Activated B cell treated with CpG ODN at 0.5 μM for 24 hours (primary cell): ENCODE measurements around the gene KIAA1217. TPM values are rescaled to one million over a fixed set of nuclear protein-coding genes. Genes with fewer than 3 reads are reported as not detected.

ENCODE experiments used
- ATAC-seq: fragments of 200-7000 bp; cut with Tn5 transposase; one replicate; pipeline ENCODE4 v1.10.0; 2021; ENCODE audit warnings: low read depth, mild to moderate bottlenecking, moderate library complexity
- CTCF ChIA-PET: fragments of 350-600 bp; sonication (Branson Sonifier 250); formaldehyde crosslinking; loops from one replicate; lab custom pipeline; 2021; ENCODE audit warnings: antibody characterized with exemption; lab: Charles Lee
- POLR2A ChIA-PET: fragments of 350-600 bp; sonication (Branson Sonifier 250); formaldehyde crosslinking; loops from one replicate; lab custom pipeline; 2021; ENCODE audit warnings: antibody characterized with exemption; lab: Charles Lee
- DNase-seq: peaks from one replicate; pipeline ENCODE4 v3.0.0; 2022
- H3K27ac Mint-ChIP-seq: one replicate; pipeline ENCODE4 v1.8.0; 2020; ENCODE audit warnings: mixed read lengths
- H3K27me3 Mint-ChIP-seq: one replicate; pipeline ENCODE4 v1.8.0; 2021; ENCODE audit warnings: mixed read lengths
- H3K36me3 Mint-ChIP-seq: one replicate; pipeline ENCODE4 v1.8.0; 2021; ENCODE audit warnings: low read depth, mixed read lengths
- H3K4me1 Mint-ChIP-seq: one replicate; pipeline ENCODE4 v1.8.0; 2021; ENCODE audit warnings: mixed read lengths
- H3K4me3 Mint-ChIP-seq: one replicate; pipeline ENCODE4 v1.8.0; 2020; ENCODE audit warnings: mild to moderate bottlenecking, mixed read lengths
- H3K9me3 Mint-ChIP-seq: one replicate; pipeline ENCODE4 v1.8.0; 2020; ENCODE audit warnings: mixed read lengths
- CTCF ChIP-seq: fragments of 200-600 bp; IDR thresholded peaks from one replicate; pipeline ENCODE4 v1.8.0; 2022; ENCODE audit warnings: antibody characterized with exemption, mild to moderate bottlenecking
- intact Hi-C: fragments of 100-400 bp; cut with micrococcal nuclease; formaldehyde crosslinking; loops from one replicate; pipeline ENCODE4 v1.15.1; 2024
- total RNA-seq: library from RNA; stranded (reverse); gene quantifications from 2 replicates; pipeline ENCODE4 v1.2.3, GENCODE V29; 2022

KIAA1217 gene
- total RNA-seq, 1 donor from 2014 or later, result 0.71 TPM

GRCh38 chr10:24340883-24341282, 131.9 kb downstream of the KIAA1217 start:
- intact Hi-C loops, result no loop called here
- ChIA-PET CTCF (no interaction called here), POLR2A (no interaction called here)
- H3K4me1 Mint-ChIP-seq, result no peaks in the 10 kb centered on the region
- no peaks in the 10 kb centered on the region for H3K27me3 Mint-ChIP-seq
- no peaks in the 10 kb centered on the region for H3K9me3 Mint-ChIP-seq
- no peak overlapping the region for H3K4me3 Mint-ChIP-seq
- DNase-seq, result no peak
- H3K27ac Mint-ChIP-seq, result no peak overlapping the region
- no peak for TF ChIP-seq CTCF
- no peak for ATAC-seq
- H3K36me3 Mint-ChIP-seq, result no peaks in the 10 kb centered on the region

- ChIA-PET POLR2A (no interaction called here), CTCF (no interaction called here)
- no peaks in the 10 kb centered on the region for H3K36me3 Mint-ChIP-seq
- H3K9me3 Mint-ChIP-seq, result no peaks in the 10 kb centered on the region
- H3K4me3 Mint-ChIP-seq, result no peak overlapping the region
- no peaks in the 10 kb centered on the region for H3K27me3 Mint-ChIP-seq
- H3K27ac Mint-ChIP-seq, result no peak overlapping the region
- ATAC-seq (no peak), DNase-seq (no peak)
- H3K4me1 Mint-ChIP-seq, result no peaks in the 10 kb centered on the region
- no peak for TF ChIP-seq CTCF
- intact Hi-C loops, result no loop called here
Observed at GRCh38 chr10:24341371-24341770, 132.4 kb downstream of the KIAA1217 start.

- Mint-ChIP-seq H3K4me3 (no peak overlapping the region), H3K27me3 (no peaks in the 10 kb centered on the region), H3K4me1 (no peaks in the 10 kb centered on the region), H3K36me3 (no peaks in the 10 kb centered on the region), H3K27ac (no peak overlapping the region), H3K9me3 (no peaks in the 10 kb centered on the region)
- intact Hi-C loops, result no loop called here
- CTCF ChIA-PET, result no interaction called here
- no peak for ATAC-seq
- TF ChIP-seq CTCF, result no peak
- POLR2A ChIA-PET, result no interaction called here
- DNase-seq, result no peak
Observed at GRCh38 chr10:24341897-24342296, 133.0 kb downstream of the KIAA1217 start.

GRCh38 chr10:24343686-24344085, 134.7 kb downstream of the KIAA1217 start:
- H3K36me3 Mint-ChIP-seq, result no peaks in the 10 kb centered on the region
- no peaks in the 10 kb centered on the region for H3K9me3 Mint-ChIP-seq
- TF ChIP-seq CTCF, result no peak
- H3K4me3 Mint-ChIP-seq, result no peak overlapping the region
- ATAC-seq, result no peak
- no peaks in the 10 kb centered on the region for H3K4me1 Mint-ChIP-seq
- CTCF ChIA-PET, result no interaction called here
- no peaks in the 10 kb centered on the region for H3K27me3 Mint-ChIP-seq
- POLR2A ChIA-PET, result no interaction called here
- H3K27ac Mint-ChIP-seq, result no peak overlapping the region
- no peak for DNase-seq
- intact Hi-C loops, result no loop called here

DNA sequence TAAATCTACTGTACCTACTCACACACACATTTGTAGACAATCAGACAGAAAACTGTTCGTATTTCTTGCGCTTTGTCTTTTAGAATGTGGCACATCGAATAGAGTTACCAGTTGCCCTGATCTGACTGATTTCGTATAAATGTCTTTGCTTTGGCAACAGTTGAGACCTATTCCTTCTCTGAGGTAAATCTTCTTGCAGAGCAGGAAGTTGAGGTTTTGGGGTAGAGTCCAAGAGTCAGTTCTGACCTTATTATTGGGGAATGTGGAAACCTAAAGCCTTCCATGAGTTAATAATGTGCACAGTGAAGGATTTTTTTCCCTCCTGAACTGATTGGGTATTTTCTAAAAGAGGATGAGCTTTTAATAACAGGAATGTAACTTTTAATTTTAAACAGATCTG, 135.3 kb downstream of the KIAA1217 start:
- Mint-ChIP-seq H3K4me3 (no peak overlapping the region), H3K27me3 (no peaks in the 10 kb centered on the region)

More for the DNA sequence above, 135.3 kb downstream of the KIAA1217 start:
- DNase-seq (no peak), ATAC-seq (no peak)
- Mint-ChIP-seq H3K9me3 (no peaks in the 10 kb centered on the region), H3K27ac (no peak overlapping the region), H3K36me3 (no peaks in the 10 kb centered on the region), H3K4me1 (no peaks in the 10 kb centered on the region)
- intact Hi-C loops, result no loop called here
- no peak for TF ChIP-seq CTCF
- ChIA-PET CTCF (no interaction called here), POLR2A (no interaction called here)
